K562 (cell line): ENCODE measurements around the gene COX4I2. TPM values are rescaled to one million over a fixed set of nuclear protein-coding genes. Genes with fewer than 3 reads are reported as not detected.

ENCODE experiments used
- CBFA2T2 ChIP-seq: fragments of 450-650 bp; conservative IDR thresholded peaks from 2 replicates; pipeline ENCODE4 v1.6.1; 2017; ENCODE audit warnings: mild to moderate bottlenecking
- FOXA1 ChIP-seq: fragments of 450-650 bp; IDR thresholded peaks from 2 replicates; pipeline ENCODE4 v1.6.1; 2016; ENCODE audit warnings: mild to moderate bottlenecking, borderline replicate concordance
- HNRNPK ChIP-seq: fragments of 200-400 bp; formaldehyde crosslinking; IDR thresholded peaks from one replicate; pipeline ENCODE4 v1.6.1; 2018; ENCODE audit warnings: mild to moderate bottlenecking, low read depth, low read length; ENCODE audit not compliant: poor library complexity, severe bottlenecking
- KAT8 ChIP-seq: fragments of 450-650 bp; IDR thresholded peaks from 2 replicates; pipeline ENCODE4 v1.6.1; 2016; ENCODE audit warnings: low read depth, mild to moderate bottlenecking
- MYC ChIP-seq, 2 experiments: fragments of 250-450 bp in 1 of 2; sonication (Bioruptor Pico) in 1 of 2; IDR thresholded peaks; 2 replicates each; pipeline versions ENCODE4 v1.5.1 to v1.6.1; 2012 to 2021; ENCODE audit warnings: low read depth in 2 of 2, borderline replicate concordance in 1 of 2, improper control_type of control experiment in 1 of 2, low read length in 1 of 2, mild to moderate bottlenecking in 1 of 2, moderate library complexity in 1 of 2
- NR2C1 ChIP-seq, 2 experiments: fragments of 450-650 bp; IDR thresholded peaks; 2 replicates each; pipeline ENCODE4 v1.6.1; 2017; ENCODE audit warnings: mild to moderate bottlenecking in 2 of 2, antibody characterized with exemption in 1 of 2, inconsistent platforms in 1 of 2, missing compliant biosample characterization in 1 of 2, missing genetic modification characterization in 1 of 2
- NUFIP1 ChIP-seq: fragments of 450-650 bp; IDR thresholded peaks from 2 replicates; pipeline ENCODE4 v1.6.1; 2018; ENCODE audit not compliant: partially characterized antibody
- PHF21A ChIP-seq: fragments of 450-650 bp; IDR thresholded peaks from 2 replicates; pipeline ENCODE4 v1.6.1; 2017; ENCODE audit warnings: low read depth, borderline replicate concordance
- SRF ChIP-seq, 2 experiments: fragments of 250-450, 450-650 bp in 1 of 2; sonication (Bioruptor Pico) in 1 of 2; sonication (generic) in 1 of 2; formaldehyde crosslinking; IDR thresholded peaks; 2 replicates each; pipeline versions ENCODE4 v1.5.0 to v1.5.1; 2020 to 2022; ENCODE audit warnings: mild to moderate bottlenecking in 1 of 2, missing genetic modification reagents in 1 of 2
- TAF7 ChIP-seq: fragments of 450-650 bp; IDR thresholded peaks from 2 replicates; pipeline ENCODE4 v1.6.1; 2016; ENCODE audit warnings: missing genetic modification characterization, missing compliant biosample characterization
- ZNF146 ChIP-seq: IDR thresholded peaks from one replicate; pipeline ENCODE4 v1.6.1; 2018; ENCODE audit warnings: missing compliant biosample characterization; ENCODE audit not compliant: unreplicated experiment
- ZNF57 ChIP-seq: fragments of 450-650 bp; formaldehyde crosslinking; IDR thresholded peaks from 2 replicates; pipeline ENCODE4 v1.4.0; 2020; ENCODE audit warnings: mild to moderate bottlenecking, moderate library complexity
- polyA plus RNA-seq, 8 experiments: library from polyadenylated mRNA; depleted of rRNA in 4 of 8; stranded (reverse) in 5 of 8; unstranded in 3 of 8; fragments of >200 nt; fragmentation: Nextera tagmentation in 2 of 8; fragmentation: Illumina TruSeq in 1 of 8; extraction: Ambion mirVana in 2 of 8; extraction: Trizol in 1 of 8; gene quantifications; 2 replicates each; pipeline versions ENCODE4 v1.2.1 to v1.2.3, GENCODE V29; 2011 to 2014; ENCODE audit warnings: inconsistent platforms in 1 of 8, missing spikeins in 1 of 8
- total RNA-seq, 7 experiments: library from RNA; depleted of rRNA in 6 of 7; stranded (reverse); fragments of >200 nt in 6 of 7; fragmentation: Illumina TruSeq in 2 of 7; extraction: Trizol in 2 of 7; gene quantifications; 2 replicates each; pipeline versions ENCODE4 v1.2.1 to v1.2.3, GENCODE V29; 2011 to 2021; ENCODE audit warnings: low replicate concordance in 1 of 7
- TF ChIP-seq, protein P1 (sequence below): sonication (generic); formaldehyde crosslinking; IDR thresholded peaks from 2 replicates; pipeline ENCODE4 v1.8.0; 2022; ENCODE audit warnings: mild to moderate bottlenecking, missing genetic modification reagents
- TF ChIP-seq, protein P2 (sequence below), 2 experiments: fragments of 150-350 bp in 1 of 2; IDR thresholded peaks; 2 replicates each; pipeline ENCODE4 v1.6.1; 2012 to 2016; ENCODE audit warnings: low read depth in 2 of 2, low read length in 2 of 2, mild to moderate bottlenecking in 1 of 2, moderate library complexity in 1 of 2
- TF ChIP-seq, protein P3 (sequence below): fragments of 250-450 bp; sonication (Bioruptor Pico); IDR thresholded peaks from 2 replicates; pipeline ENCODE4 v1.4.0; 2020; ENCODE audit warnings: borderline replicate concordance
- TF ChIP-seq, protein P4 (sequence below): fragments of 450-650 bp; IDR thresholded peaks from one replicate; pipeline ENCODE4 v1.6.1; 2018; ENCODE audit warnings: mild to moderate bottlenecking, moderate library complexity; ENCODE audit not compliant: partially characterized antibody

COX4I2 gene
- total and polyA plus RNA-seq, 9 of the 15 experiments (the other 6 are each of a cell fraction or from before 2014, with no cell fraction given), result not detected

- TF ChIP-seq HNRNPK, result no peak
- no peak for TF ChIP-seq CBFA2T2
- peak; percentile 24; the same call in 1 of the 2 replicates for TF ChIP-seq NR2C1 (IDR thresholded peaks at IDR 0.05)
- no peak for TF ChIP-seq NR2C1 (tag; IDR thresholded peaks at IDR 0.05)
- TF ChIP-seq ZNF146, result no peak
- TF ChIP-seq, protein P1, sequence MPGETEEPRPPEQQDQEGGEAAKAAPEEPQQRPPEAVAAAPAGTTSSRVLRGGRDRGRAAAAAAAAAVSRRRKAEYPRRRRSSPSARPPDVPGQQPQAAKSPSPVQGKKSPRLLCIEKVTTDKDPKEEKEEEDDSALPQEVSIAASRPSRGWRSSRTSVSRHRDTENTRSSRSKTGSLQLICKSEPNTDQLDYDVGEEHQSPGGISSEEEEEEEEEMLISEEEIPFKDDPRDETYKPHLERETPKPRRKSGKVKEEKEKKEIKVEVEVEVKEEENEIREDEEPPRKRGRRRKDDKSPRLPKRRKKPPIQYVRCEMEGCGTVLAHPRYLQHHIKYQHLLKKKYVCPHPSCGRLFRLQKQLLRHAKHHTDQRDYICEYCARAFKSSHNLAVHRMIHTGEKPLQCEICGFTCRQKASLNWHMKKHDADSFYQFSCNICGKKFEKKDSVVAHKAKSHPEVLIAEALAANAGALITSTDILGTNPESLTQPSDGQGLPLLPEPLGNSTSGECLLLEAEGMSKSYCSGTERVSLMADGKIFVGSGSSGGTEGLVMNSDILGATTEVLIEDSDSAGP, result no peak
- no peak for TF ChIP-seq SRF (CRISPR knock-in tag; IDR thresholded peaks at IDR 0.05)
- no peak for TF ChIP-seq TAF7 (tag)
- no peak for TF ChIP-seq FOXA1
- no peak for TF ChIP-seq PHF21A
- TF ChIP-seq, protein P2, sequence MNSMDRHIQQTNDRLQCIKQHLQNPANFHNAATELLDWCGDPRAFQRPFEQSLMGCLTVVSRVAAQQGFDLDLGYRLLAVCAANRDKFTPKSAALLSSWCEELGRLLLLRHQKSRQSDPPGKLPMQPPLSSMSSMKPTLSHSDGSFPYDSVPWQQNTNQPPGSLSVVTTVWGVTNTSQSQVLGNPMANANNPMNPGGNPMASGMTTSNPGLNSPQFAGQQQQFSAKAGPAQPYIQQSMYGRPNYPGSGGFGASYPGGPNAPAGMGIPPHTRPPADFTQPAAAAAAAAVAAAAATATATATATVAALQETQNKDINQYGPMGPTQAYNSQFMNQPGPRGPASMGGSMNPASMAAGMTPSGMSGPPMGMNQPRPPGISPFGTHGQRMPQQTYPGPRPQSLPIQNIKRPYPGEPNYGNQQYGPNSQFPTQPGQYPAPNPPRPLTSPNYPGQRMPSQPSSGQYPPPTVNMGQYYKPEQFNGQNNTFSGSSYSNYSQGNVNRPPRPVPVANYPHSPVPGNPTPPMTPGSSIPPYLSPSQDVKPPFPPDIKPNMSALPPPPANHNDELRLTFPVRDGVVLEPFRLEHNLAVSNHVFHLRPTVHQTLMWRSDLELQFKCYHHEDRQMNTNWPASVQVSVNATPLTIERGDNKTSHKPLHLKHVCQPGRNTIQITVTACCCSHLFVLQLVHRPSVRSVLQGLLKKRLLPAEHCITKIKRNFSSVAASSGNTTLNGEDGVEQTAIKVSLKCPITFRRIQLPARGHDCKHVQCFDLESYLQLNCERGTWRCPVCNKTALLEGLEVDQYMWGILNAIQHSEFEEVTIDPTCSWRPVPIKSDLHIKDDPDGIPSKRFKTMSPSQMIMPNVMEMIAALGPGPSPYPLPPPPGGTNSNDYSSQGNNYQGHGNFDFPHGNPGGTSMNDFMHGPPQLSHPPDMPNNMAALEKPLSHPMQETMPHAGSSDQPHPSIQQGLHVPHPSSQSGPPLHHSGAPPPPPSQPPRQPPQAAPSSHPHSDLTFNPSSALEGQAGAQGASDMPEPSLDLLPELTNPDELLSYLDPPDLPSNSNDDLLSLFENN (IDR thresholded peaks at IDR 0.05; ENCODE audit: low read depth in 2 of 2, low read length in 2 of 2), result peak in 1 of 2 experiments; percentile 49; a peak in 1 of 4 replicates
- no peak for TF ChIP-seq ZNF57
- TF ChIP-seq NUFIP1, result no peak
- TF ChIP-seq, protein P3, sequence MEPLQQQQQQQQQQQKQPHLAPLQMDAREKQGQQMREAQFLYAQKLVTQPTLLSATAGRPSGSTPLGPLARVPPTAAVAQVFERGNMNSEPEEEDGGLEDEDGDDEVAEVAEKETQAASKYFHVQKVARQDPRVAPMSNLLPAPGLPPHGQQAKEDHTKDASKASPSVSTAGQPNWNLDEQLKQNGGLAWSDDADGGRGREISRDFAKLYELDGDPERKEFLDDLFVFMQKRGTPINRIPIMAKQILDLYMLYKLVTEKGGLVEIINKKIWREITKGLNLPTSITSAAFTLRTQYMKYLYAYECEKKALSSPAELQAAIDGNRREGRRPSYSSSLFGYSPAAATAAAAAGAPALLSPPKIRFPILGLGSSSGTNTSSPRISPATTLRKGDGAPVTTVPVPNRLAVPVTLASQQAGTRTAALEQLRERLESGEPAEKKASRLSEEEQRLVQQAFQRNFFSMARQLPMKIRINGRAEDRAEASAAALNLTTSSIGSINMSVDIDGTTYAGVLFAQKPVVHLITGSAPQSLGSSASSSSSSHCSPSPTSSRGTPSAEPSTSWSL (CRISPR knock-in tag), result no peak
- peak; percentile 35 for TF ChIP-seq MYC (IDR thresholded peaks at IDR 0.05; ENCODE audit: low read depth, low read length)
- no peak for TF ChIP-seq MYC (CRISPR knock-in tag; IDR thresholded peaks at IDR 0.05; ENCODE audit: borderline replicate concordance, low read depth)
- no peak for TF ChIP-seq KAT8
- TF ChIP-seq, protein P4, sequence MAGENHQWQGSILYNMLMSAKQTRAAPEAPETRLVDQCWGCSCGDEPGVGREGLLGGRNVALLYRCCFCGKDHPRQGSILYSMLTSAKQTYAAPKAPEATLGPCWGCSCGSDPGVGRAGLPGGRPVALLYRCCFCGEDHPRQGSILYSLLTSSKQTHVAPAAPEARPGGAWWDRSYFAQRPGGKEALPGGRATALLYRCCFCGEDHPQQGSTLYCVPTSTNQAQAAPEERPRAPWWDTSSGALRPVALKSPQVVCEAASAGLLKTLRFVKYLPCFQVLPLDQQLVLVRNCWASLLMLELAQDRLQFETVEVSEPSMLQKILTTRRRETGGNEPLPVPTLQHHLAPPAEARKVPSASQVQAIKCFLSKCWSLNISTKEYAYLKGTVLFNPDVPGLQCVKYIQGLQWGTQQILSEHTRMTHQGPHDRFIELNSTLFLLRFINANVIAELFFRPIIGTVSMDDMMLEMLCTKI, result no peak
Measured at GRCh38 chr20:31603822-31604566, 33.7 kb upstream of the COX4I2 start (continued).
